Suprapubic skin (tissue), 4 donors: ENCODE results near the gene PRLR. TPM values are rescaled to one million over a fixed set of nuclear protein-coding genes. Genes with fewer than 3 reads are reported as not detected.

Experiments used
- DNase-seq, 2 donors: peaks; one replicate each; pipeline ENCODE4 v3.0.0-alpha.2; 2019; ENCODE audit warnings: low spot score in 2 of 2
- H3K27ac ChIP-seq: fragments of 200-600 bp; sonication (generic); one replicate; pipeline ENCODE4 v1.5.1; 2019
- H3K27me3 ChIP-seq: fragments of 200-600 bp; sonication (generic); one replicate; pipeline ENCODE4 v1.5.1; 2019
- H3K36me3 ChIP-seq: fragments of 200-600 bp; sonication (generic); one replicate; pipeline ENCODE4 v1.5.1; 2019
- H3K4me1 ChIP-seq: fragments of 200-600 bp; sonication (generic); one replicate; pipeline ENCODE4 v1.5.1; 2019
- H3K4me3 ChIP-seq: fragments of 200-600 bp; sonication (generic); one replicate; pipeline ENCODE4 v1.5.1; 2019; ENCODE audit warnings: mild to moderate bottlenecking
- H3K9me3 ChIP-seq: fragments of 200-600 bp; sonication (generic); one replicate; pipeline ENCODE4 v1.5.1; 2019
- CTCF ChIP-seq, 2 donors: fragments of 200-600 bp in 1 of 2; fragments of 450-650 bp in 1 of 2; sonication (generic) in 1 of 2; IDR thresholded peaks; one replicate each; pipeline ENCODE4 v1.5.1; 2016 to 2019; ENCODE audit warnings: antibody characterized with exemption in 2 of 2, mild to moderate bottlenecking in 1 of 2, moderate library complexity in 1 of 2
- EP300 ChIP-seq: sonication (generic); formaldehyde crosslinking; IDR thresholded peaks from one replicate; pipeline ENCODE4 v1.6.1; 2017; ENCODE audit warnings: antibody characterized with exemption
- POLR2A ChIP-seq, 2 donors: fragments of 450-650 bp; IDR thresholded peaks; one replicate each; pipeline ENCODE4 v1.6.1; 2017; ENCODE audit warnings: antibody characterized with exemption in 2 of 2, mild to moderate bottlenecking in 2 of 2, moderate library complexity in 2 of 2
- POLR2AphosphoS5 ChIP-seq, 3 donors: sonication (generic); formaldehyde crosslinking; IDR thresholded peaks; one replicate each; pipeline ENCODE4 v1.6.1; 2017; ENCODE audit warnings: antibody characterized with exemption in 3 of 3
- WGBS: methylation state at CpG from one replicate; pipeline ENCODE4 v1.1.5; 2018; 5-methylcytosine and 5-hydroxymethylcytosine counted together
- total RNA-seq, 4 donors: library from RNA; depleted of rRNA; stranded (reverse); fragments of >200 nt; gene quantifications; one replicate each; pipeline ENCODE4 v1.1.0, GENCODE V29; 2016

Gene PRLR
- total RNA-seq, 4 donors from 2014 or later, result 8.0 to 18.7 (median 17.6) TPM

GRCh38 chr5:35026941-35027340 lies 203.3 kb downstream of the PRLR start:
- no peaks in the 10 kb centered on the region for H3K27me3 ChIP-seq
- no peak overlapping the region for H3K27ac ChIP-seq
- no peaks in the 10 kb centered on the region for H3K9me3 ChIP-seq
- 65% methylated on average over 5 of the region's 5 CpGs for WGBS
- no peaks in the 10 kb centered on the region for H3K36me3 ChIP-seq
- no peak for TF ChIP-seq POLR2A (IDR thresholded peaks at IDR 0.05)
- no peak for TF ChIP-seq POLR2AphosphoS5 (IDR thresholded peaks at IDR 0.05)
- no peak for TF ChIP-seq CTCF (IDR thresholded peaks at IDR 0.05)
- no peak for TF ChIP-seq EP300
- no peak for DNase-seq
- no peaks in the 10 kb centered on the region for H3K4me1 ChIP-seq
- no peak overlapping the region for H3K4me3 ChIP-seq

DNA sequence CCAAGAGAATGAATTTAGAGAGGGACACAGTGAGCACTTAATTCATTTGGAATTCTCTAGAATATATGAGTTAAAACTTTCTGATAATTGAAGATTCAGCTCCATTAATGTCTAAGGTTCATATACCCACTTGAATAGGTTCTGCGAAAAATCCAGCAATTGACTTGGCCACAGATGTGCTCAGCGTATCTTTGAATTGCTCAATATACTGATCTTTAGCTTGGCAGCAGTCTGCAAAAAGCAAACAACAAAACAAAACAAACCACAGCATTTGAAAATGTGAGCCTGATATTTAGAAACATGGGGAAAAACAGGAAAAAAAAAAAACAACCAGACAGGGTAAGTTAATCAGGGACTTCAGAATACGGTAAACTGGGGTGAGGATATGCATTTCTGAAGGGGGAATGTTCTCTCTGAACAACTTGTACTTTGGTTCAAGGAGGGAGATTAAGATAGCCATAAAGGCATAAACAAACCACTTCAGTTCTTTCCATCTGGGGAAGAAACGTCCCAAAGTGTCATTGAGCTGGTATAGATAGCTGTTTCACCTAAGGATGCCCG lies 203.9 kb downstream of the PRLR start:
- Histone ChIP-seq H3K9me3 (no peaks in the 10 kb centered on the region), H3K4me3 (no peak overlapping the region), H3K27ac (no peak overlapping the region)

DNA sequence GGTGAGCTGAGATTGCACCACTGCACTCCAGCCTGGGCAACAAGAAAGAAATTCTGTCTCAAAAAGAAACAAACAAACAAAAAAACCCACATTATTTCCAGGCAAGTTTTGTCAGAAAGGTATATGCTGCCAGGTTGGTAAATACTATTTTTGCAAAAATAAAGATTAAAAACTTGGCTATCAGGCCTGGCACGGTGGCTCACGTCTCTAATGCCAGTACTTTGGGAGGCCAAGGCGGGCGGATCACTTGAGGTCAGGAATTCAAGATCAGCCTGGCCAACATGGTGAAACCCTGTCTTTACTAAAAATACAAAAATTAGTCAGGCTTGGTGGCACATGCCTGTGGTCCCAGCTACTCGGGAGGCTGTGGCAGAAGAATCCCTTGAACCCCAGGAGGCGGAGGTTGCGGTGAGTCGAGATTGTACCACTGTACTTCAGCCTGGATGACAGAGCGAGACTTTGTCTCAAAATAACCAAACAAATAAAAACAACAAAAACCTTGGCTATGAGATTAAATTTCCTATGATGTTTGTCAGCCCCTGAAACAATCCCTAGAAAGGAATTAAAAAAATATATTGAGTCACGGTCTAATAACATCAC lies 205.3 kb downstream of the PRLR start:
- Histone ChIP-seq H3K9me3 (no peaks in the 10 kb centered on the region), H3K4me3 (no peak overlapping the region), H3K4me1 (no peaks in the 10 kb centered on the region), H3K27ac (no peak overlapping the region), H3K27me3 (no peaks in the 10 kb centered on the region), H3K36me3 (no peaks in the 10 kb centered on the region)
- DNase-seq, result no peak
- WGBS, result 79% methylated on average over 10 of the region's 10 CpGs
- TF ChIP-seq CTCF (IDR thresholded peaks at IDR 0.05), result no peak
- TF ChIP-seq POLR2A (IDR thresholded peaks at IDR 0.05), result no peak
- no peak for TF ChIP-seq EP300
- no peak for TF ChIP-seq POLR2AphosphoS5 (IDR thresholded peaks at IDR 0.05)

More for the DNA sequence above, 203.9 kb downstream of the PRLR start:
- no peaks in the 10 kb centered on the region for H3K36me3 ChIP-seq
- DNase-seq, result no peak
- H3K27me3 ChIP-seq, result no peaks in the 10 kb centered on the region
- TF ChIP-seq CTCF (IDR thresholded peaks at IDR 0.05), result no peak
- TF ChIP-seq POLR2AphosphoS5 (IDR thresholded peaks at IDR 0.05), result no peak
- TF ChIP-seq POLR2A (IDR thresholded peaks at IDR 0.05), result no peak
- TF ChIP-seq EP300, result no peak
- WGBS, result 71% methylated on average over 5 of the region's 5 CpGs
- no peaks in the 10 kb centered on the region for H3K4me1 ChIP-seq

DNA sequence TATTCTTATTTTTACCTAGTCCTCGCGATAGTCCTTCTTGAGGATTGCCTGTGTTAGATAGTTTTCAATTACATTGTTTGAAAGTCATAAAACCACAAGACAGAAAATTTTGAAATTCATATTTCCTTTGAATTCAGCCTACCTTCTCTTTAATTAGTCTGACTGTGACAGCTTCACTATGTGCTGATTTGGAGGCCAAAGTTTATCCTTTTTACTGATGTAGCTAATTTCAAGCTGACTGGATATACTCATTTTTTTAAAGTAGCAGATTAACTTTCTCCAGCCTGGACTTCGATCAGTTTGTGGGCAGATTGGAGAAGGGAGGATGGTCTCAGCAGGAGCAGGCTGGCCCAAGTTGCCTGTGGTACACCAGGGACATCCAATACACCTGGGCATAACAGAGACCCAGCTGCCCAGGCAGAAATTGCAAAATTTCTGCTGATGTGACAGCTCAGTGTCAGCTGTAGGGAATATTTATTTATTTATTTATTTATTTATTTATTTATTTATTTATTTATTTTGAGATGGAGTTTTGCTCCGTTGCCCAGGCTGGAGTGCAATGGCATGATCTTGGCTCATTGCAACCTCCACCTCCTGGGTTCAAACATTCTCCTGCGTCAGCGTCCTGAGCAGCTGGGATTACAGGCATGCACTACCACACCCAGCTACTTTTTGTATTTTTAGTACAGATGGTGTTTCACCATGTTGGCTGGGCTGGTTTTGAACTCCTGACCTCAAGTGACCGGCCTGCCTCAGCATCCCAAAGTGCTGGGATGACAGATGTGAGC lies 206.7 kb downstream of the PRLR start:
- TF ChIP-seq EP300, result no peak
- no peak for TF ChIP-seq CTCF (IDR thresholded peaks at IDR 0.05)
- TF ChIP-seq POLR2AphosphoS5 (IDR thresholded peaks at IDR 0.05), result no peak
- no peak for TF ChIP-seq POLR2A (IDR thresholded peaks at IDR 0.05)
- Histone ChIP-seq H3K4me3 (no peak overlapping the region), H3K9me3 (no peaks in the 10 kb centered on the region), H3K27me3 (no peaks in the 10 kb centered on the region), H3K36me3 (no peaks in the 10 kb centered on the region), H3K4me1 (no peaks in the 10 kb centered on the region), H3K27ac (no peak overlapping the region)
- no peak for DNase-seq
- WGBS, result 86% methylated on average over 7 of the region's 7 CpGs
